ENCODE data around the gene CAMK2D. TPM values are rescaled to one million over a fixed set of nuclear protein-coding genes. Genes with fewer than 3 reads are reported as not detected.

The CAMK2D gene
- total and polyA plus RNA-seq, 2 experiments from 2014 or later: 4.9 to 14.6 TPM

DNA sequence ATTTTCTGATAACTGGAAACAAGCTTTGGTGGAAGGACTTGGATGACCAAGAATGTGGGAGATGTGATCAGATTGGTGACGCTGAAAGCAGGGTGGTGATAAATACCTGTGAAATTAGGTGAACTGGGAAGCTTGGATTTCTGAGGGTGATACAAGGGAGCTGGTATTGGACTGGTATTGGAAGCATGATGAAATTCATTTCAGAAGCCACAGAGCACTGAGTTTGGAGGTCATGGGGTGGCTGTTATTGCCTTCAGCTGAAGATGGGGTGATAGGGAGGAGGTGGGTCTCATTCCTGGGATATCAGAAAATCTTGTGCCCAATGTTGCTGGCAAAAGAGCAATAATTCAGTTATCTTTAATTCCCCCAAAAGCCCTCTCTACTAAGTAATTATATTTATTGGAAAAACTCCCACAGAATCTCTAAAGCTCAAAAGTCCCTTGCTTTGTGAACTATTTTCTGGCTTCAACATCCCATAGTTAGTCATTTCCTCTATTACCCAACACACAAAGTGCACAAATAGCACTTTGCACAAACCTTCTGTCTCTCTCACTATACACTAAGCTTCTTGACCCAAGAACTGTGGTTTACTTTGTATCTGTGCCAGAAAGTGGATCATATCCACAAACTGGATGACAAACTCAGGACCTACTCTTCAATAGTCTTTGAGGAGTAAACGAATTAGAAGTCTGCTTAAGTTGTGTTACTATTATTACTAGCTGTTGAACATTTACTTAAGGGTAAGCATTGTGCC is 23.1 kb upstream of the CAMK2D start (continued):
- TF ChIP-seq, protein P1, sequence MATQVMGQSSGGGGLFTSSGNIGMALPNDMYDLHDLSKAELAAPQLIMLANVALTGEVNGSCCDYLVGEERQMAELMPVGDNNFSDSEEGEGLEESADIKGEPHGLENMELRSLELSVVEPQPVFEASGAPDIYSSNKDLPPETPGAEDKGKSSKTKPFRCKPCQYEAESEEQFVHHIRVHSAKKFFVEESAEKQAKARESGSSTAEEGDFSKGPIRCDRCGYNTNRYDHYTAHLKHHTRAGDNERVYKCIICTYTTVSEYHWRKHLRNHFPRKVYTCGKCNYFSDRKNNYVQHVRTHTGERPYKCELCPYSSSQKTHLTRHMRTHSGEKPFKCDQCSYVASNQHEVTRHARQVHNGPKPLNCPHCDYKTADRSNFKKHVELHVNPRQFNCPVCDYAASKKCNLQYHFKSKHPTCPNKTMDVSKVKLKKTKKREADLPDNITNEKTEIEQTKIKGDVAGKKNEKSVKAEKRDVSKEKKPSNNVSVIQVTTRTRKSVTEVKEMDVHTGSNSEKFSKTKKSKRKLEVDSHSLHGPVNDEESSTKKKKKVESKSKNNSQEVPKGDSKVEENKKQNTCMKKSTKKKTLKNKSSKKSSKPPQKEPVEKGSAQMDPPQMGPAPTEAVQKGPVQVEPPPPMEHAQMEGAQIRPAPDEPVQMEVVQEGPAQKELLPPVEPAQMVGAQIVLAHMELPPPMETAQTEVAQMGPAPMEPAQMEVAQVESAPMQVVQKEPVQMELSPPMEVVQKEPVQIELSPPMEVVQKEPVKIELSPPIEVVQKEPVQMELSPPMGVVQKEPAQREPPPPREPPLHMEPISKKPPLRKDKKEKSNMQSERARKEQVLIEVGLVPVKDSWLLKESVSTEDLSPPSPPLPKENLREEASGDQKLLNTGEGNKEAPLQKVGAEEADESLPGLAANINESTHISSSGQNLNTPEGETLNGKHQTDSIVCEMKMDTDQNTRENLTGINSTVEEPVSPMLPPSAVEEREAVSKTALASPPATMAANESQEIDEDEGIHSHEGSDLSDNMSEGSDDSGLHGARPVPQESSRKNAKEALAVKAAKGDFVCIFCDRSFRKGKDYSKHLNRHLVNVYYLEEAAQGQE (IDR thresholded peaks at IDR 0.05; ENCODE audit: unreplicated experiment): no peak
- no peak for TF ChIP-seq STAT1 (IDR thresholded peaks at IDR 0.05; ENCODE audit: unreplicated experiment)
- TF ChIP-seq EZH2phosphoT487 (IDR thresholded peaks at IDR 0.05; ENCODE audit: unreplicated experiment): no peak
- TF ChIP-seq POLR2AphosphoS5 (IDR thresholded peaks at IDR 0.05; ENCODE audit: low read depth): no peak
- TF ChIP-seq, protein P2, sequence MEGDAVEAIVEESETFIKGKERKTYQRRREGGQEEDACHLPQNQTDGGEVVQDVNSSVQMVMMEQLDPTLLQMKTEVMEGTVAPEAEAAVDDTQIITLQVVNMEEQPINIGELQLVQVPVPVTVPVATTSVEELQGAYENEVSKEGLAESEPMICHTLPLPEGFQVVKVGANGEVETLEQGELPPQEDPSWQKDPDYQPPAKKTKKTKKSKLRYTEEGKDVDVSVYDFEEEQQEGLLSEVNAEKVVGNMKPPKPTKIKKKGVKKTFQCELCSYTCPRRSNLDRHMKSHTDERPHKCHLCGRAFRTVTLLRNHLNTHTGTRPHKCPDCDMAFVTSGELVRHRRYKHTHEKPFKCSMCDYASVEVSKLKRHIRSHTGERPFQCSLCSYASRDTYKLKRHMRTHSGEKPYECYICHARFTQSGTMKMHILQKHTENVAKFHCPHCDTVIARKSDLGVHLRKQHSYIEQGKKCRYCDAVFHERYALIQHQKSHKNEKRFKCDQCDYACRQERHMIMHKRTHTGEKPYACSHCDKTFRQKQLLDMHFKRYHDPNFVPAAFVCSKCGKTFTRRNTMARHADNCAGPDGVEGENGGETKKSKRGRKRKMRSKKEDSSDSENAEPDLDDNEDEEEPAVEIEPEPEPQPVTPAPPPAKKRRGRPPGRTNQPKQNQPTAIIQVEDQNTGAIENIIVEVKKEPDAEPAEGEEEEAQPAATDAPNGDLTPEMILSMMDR (conservative IDR thresholded peaks at IDR 0.05; ENCODE audit: low read depth in 2 of 2): no peak

DNA sequence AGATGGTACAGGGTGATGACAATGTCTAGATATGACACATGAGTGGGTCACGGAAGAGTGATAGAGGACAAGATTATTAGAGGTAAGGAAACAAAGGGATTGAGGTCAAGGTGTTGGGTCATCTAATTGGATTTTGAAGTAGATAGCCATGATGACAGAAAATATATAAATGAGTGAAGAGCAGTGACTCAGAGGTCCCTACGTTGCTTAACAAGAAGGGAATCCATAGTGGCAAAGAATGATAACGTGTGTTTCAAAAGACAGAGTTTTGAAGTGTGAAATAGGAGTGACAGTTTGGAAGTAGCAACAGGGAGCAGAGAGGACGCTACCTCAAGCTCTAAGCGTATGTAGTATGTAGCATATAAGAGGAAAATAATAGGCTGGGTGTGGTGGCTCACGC is 22.2 kb upstream of the CAMK2D start:
- ATAC-seq: no peak
- TF ChIP-seq, protein P3, sequence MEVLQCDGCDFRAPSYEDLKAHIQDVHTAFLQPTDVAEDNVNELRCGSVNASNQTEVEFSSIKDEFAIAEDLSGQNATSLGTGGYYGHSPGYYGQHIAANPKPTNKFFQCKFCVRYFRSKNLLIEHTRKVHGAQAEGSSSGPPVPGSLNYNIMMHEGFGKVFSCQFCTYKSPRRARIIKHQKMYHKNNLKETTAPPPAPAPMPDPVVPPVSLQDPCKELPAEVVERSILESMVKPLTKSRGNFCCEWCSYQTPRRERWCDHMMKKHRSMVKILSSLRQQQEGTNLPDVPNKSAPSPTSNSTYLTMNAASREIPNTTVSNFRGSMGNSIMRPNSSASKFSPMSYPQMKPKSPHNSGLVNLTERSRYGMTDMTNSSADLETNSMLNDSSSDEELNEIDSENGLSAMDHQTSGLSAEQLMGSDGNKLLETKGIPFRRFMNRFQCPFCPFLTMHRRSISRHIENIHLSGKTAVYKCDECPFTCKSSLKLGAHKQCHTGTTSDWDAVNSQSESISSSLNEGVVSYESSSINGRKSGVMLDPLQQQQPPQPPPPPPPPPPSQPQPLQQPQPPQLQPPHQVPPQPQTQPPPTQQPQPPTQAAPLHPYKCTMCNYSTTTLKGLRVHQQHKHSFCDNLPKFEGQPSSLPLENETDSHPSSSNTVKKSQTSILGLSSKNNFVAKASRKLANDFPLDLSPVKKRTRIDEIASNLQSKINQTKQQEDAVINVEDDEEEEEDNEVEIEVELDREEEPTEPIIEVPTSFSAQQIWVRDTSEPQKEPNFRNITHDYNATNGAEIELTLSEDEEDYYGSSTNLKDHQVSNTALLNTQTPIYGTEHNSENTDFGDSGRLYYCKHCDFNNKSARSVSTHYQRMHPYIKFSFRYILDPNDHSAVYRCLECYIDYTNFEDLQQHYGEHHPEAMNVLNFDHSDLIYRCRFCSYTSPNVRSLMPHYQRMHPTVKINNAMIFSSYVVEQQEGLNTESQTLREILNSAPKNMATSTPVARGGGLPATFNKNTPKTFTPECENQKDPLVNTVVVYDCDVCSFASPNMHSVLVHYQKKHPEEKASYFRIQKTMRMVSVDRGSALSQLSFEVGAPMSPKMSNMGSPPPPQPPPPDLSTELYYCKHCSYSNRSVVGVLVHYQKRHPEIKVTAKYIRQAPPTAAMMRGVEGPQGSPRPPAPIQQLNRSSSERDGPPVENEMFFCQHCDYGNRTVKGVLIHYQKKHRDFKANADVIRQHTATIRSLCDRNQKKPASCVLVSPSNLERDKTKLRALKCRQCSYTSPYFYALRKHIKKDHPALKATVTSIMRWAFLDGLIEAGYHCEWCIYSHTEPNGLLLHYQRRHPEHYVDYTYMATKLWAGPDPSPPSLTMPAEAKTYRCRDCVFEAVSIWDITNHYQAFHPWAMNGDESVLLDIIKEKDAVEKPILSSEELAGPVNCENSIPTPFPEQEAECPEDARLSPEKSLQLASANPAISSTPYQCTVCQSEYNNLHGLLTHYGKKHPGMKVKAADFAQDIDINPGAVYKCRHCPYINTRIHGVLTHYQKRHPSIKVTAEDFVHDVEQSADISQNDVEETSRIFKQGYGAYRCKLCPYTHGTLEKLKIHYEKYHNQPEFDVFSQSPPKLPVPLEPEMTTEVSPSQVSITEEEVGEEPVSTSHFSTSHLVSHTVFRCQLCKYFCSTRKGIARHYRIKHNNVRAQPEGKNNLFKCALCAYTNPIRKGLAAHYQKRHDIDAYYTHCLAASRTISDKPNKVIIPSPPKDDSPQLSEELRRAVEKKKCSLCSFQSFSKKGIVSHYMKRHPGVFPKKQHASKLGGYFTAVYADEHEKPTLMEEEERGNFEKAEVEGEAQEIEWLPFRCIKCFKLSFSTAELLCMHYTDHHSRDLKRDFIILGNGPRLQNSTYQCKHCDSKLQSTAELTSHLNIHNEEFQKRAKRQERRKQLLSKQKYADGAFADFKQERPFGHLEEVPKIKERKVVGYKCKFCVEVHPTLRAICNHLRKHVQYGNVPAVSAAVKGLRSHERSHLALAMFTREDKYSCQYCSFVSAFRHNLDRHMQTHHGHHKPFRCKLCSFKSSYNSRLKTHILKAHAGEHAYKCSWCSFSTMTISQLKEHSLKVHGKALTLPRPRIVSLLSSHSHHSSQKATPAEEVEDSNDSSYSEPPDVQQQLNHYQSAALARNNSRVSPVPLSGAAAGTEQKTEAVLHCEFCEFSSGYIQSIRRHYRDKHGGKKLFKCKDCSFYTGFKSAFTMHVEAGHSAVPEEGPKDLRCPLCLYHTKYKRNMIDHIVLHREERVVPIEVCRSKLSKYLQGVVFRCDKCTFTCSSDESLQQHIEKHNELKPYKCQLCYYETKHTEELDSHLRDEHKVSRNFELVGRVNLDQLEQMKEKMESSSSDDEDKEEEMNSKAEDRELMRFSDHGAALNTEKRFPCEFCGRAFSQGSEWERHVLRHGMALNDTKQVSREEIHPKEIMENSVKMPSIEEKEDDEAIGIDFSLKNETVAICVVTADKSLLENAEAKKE (CRISPR knock-in tag; IDR thresholded peaks at IDR 0.05): no peak
- no peak for TF ChIP-seq POLR2AphosphoS5 (IDR thresholded peaks at IDR 0.05; ENCODE audit: low read depth)
- TF ChIP-seq EZH2 (IDR thresholded peaks at IDR 0.05; ENCODE audit: low read depth, unreplicated experiment): no peak
- TF ChIP-seq, protein P1 (IDR thresholded peaks at IDR 0.05; ENCODE audit: unreplicated experiment): no peak

More for the DNA sequence above, 22.2 kb upstream of the CAMK2D start:
- no peaks in the 10 kb centered on the region for H3K79me2 ChIP-seq (replicated peaks; ENCODE audit: insufficient read depth)
- H3K4me1 Mint-ChIP-seq: no peaks in the 10 kb centered on the region
- no peaks in the 10 kb centered on the region for H3K36me3 Mint-ChIP-seq (ENCODE audit: low read depth)
- no peak overlapping the region for H2AFZ ChIP-seq
- H3K9me2 ChIP-seq (ENCODE audit: insufficient read depth): no peaks in the 10 kb centered on the region
- no peaks in the 10 kb centered on the region for H3K27me3 ChIP-seq (ENCODE audit: insufficient read depth)
- H3K27ac Mint-ChIP-seq: no peak overlapping the region
- no peak overlapping the region for H3K27ac ChIP-seq (ENCODE audit: low read depth)
- H3K27me3 Mint-ChIP-seq (ENCODE audit: insufficient read depth, low read depth, poor library complexity): no peaks in the 10 kb centered on the region
- H3K36me3 ChIP-seq (ENCODE audit: insufficient read depth): no peaks in the 10 kb centered on the region
- no peak overlapping the region for H3K4me3 ChIP-seq
- H3K4me2 ChIP-seq: no peak overlapping the region
- no peaks in the 10 kb centered on the region for H3F3A ChIP-seq (replicated peaks; ENCODE audit: low read depth)
- no peak for DNase-seq (ENCODE audit: low spot score)
- H3K9me3 Mint-ChIP-seq: no peaks in the 10 kb centered on the region
- no peaks in the 10 kb centered on the region for H4K20me1 ChIP-seq (replicated peaks; ENCODE audit: insufficient read depth)
- H3K4me1 ChIP-seq (ENCODE audit: insufficient read depth): no peaks in the 10 kb centered on the region
- H3K4me3 Mint-ChIP-seq: no peak overlapping the region
